Measurements from ENCODE around the gene MRPS27. TPM values are rescaled to one million over a fixed set of nuclear protein-coding genes. Genes with fewer than 3 reads are reported as not detected.
"Not testable (repeated sequence)": the region's sequence is repeated elsewhere in the genome, so short reads cannot be mapped to it uniquely, and the experiment has no call there.

The MRPS27 gene
- total RNA-seq, 2 experiments from 2014 or later: 93.3 to 113 TPM

- Mint-ChIP-seq H3K27ac (no peak overlapping the region), H3K4me1 (peaks cover 19% of the 10 kb centered on the region), H3K4me3 (no peak overlapping the region), H3K9me3 (ENCODE audit: low read depth) (no peaks in the 10 kb centered on the region), H3K36me3 (ENCODE audit: low read depth) (peaks cover 58% of the 10 kb centered on the region), H3K27me3 (no peaks in the 10 kb centered on the region)
- CTCF ChIA-PET: no interaction called here
- DNase-seq: no peak
- no peak for ATAC-seq
- POLR2A ChIA-PET: no interaction called here
- intact Hi-C loops (cut with DNase I, micrococcal nuclease): no loop called here
Measured at GRCh38 chr5:72325566-72326305, 5.7 kb upstream of the MRPS27 start.

- intact Hi-C loops (cut with DNase I, micrococcal nuclease): loop anchor here in 1 of 2 experiments (5.0 kb wide), 1 partner anchor 523 kb away; no protein-coding TSS in a partner anchor
Measured at GRCh38 chr5:72324189-72324825, 4.3 kb upstream of the MRPS27 start.

GRCh38 chr5:72319435-72319975 lies 535 bp downstream of the MRPS27 start:
- H3K9me3 Mint-ChIP-seq (ENCODE audit: low read depth); H3K27me3 Mint-ChIP-seq; intact Hi-C loops (cut with DNase I, micrococcal nuclease): not testable (repeated sequence)
- ATAC-seq (peak; percentile 0), DNase-seq (peak; percentile 49)
- peak overlapping the region; percentile 99 for H3K4me3 Mint-ChIP-seq
- H3K36me3 Mint-ChIP-seq (ENCODE audit: low read depth): peaks cover 39% of the 10 kb centered on the region
- H3K27ac Mint-ChIP-seq: peak overlapping the region; percentile 93
- POLR2A ChIA-PET: interaction anchor here (0.7 to 1.4 kb wide), 7 partner anchors 11 to 732 kb away, joined by 3 to 10 read pairs (median 3); partner anchors contain the start of gene MCCC2
- CTCF ChIA-PET: interaction anchor here (0.6 to 4.6 kb wide), 4 partner anchors 9 to 14 kb away, joined by 3 to 39 read pairs (median 5); no protein-coding TSS in a partner anchor
- peaks cover 44% of the 10 kb centered on the region for H3K4me1 Mint-ChIP-seq

More at GRCh38 chr5:72324189-72324825, 4.3 kb upstream of the MRPS27 start:
- no peak overlapping the region for H3K4me3 Mint-ChIP-seq
- peaks cover 19% of the 10 kb centered on the region for H3K4me1 Mint-ChIP-seq
- ChIA-PET CTCF (interaction anchor here (1.0 kb wide), 1 partner anchor 18 kb away, joined by 3 read pairs; no protein-coding TSS in a partner anchor), POLR2A (no interaction called here)
- ATAC-seq (no peak), DNase-seq (no peak)
- no peak overlapping the region for H3K27ac Mint-ChIP-seq
- H3K27me3 Mint-ChIP-seq: no peaks in the 10 kb centered on the region
- H3K36me3 Mint-ChIP-seq (ENCODE audit: low read depth): peaks cover 51% of the 10 kb centered on the region
- H3K9me3 Mint-ChIP-seq (ENCODE audit: low read depth): no peaks in the 10 kb centered on the region

- ATAC-seq (no peak), DNase-seq (no peak)
- Mint-ChIP-seq H3K9me3 (ENCODE audit: low read depth) (no peaks in the 10 kb centered on the region), H3K27me3 (no peaks in the 10 kb centered on the region), H3K4me3 (no peak overlapping the region), H3K4me1 (peaks cover 33% of the 10 kb centered on the region), H3K27ac (peak overlapping the region; percentile 4), H3K36me3 (ENCODE audit: low read depth) (peaks cover 35% of the 10 kb centered on the region)
- ChIA-PET POLR2A (no interaction called here), CTCF (interaction anchor here (0.7 to 1.8 kb wide), 4 partner anchors 9 to 799 kb away, joined by 3 to 7 read pairs (median 3); no protein-coding TSS in a partner anchor)
- intact Hi-C loops (cut with DNase I, micrococcal nuclease): no loop called here
Measured at GRCh38 chr5:72314571-72315172, 5.4 kb downstream of the MRPS27 start.

GRCh38 chr5:72313141-72313540 lies 6.9 kb downstream of the MRPS27 start:
- DNase-seq: no peak
- no peak for ATAC-seq
- Mint-ChIP-seq H3K36me3 (ENCODE audit: low read depth) (peaks cover 45% of the 10 kb centered on the region), H3K9me3 (ENCODE audit: low read depth) (no peaks in the 10 kb centered on the region), H3K27ac (no peak overlapping the region), H3K4me1 (peaks cover 34% of the 10 kb centered on the region), H3K27me3 (no peaks in the 10 kb centered on the region), H3K4me3 (no peak overlapping the region)
- intact Hi-C loops (cut with DNase I, micrococcal nuclease): no loop called here
- ChIA-PET CTCF (no interaction called here), POLR2A (no interaction called here)

GRCh38 chr5:72308853-72309191 lies 11.2 kb downstream of the MRPS27 start:
- Mint-ChIP-seq H3K4me3 (peak overlapping the region; percentile 86), H3K9me3 (ENCODE audit: low read depth) (no peaks in the 10 kb centered on the region), H3K27me3 (no peaks in the 10 kb centered on the region), H3K36me3 (ENCODE audit: low read depth) (peaks cover 38% of the 10 kb centered on the region), H3K27ac (peak overlapping the region; percentile 96), H3K4me1 (peaks cover 29% of the 10 kb centered on the region)
- intact Hi-C loops (cut with DNase I, micrococcal nuclease): loop anchor here (1.0 to 10.0 kb wide), 10 partner anchors 11 to 1256 kb away; partner anchors contain the start of genes BDP1 (in 2 of the 2), MCCC2 (in 2 of the 2), MRPS27 (in 2 of the 2) and PTCD2 (in 2 of the 2)
- POLR2A ChIA-PET: interaction anchor here (1.1 to 1.4 kb wide), 2 partner anchors 10 to 11 kb away, joined by 5 to 10 read pairs; partner anchors contain the start of genes MRPS27 and PTCD2
- CTCF ChIA-PET: interaction anchor here (0.9 to 3.0 kb wide), 9 partner anchors 8 to 526 kb away, joined by 3 to 39 read pairs (median 4); partner anchors contain the start of genes MRPS27 and PTCD2
- DNase-seq (no peak), ATAC-seq (no peak)

GRCh38 chr5:72307968-72308852 lies 11.8 kb downstream of the MRPS27 start:
- Mint-ChIP-seq H3K27ac (peak overlapping the region; percentile 96), H3K27me3 (no peaks in the 10 kb centered on the region), H3K36me3 (ENCODE audit: low read depth) (peaks cover 35% of the 10 kb centered on the region), H3K9me3 (ENCODE audit: low read depth) (no peaks in the 10 kb centered on the region), H3K4me3 (peak overlapping the region; percentile 86), H3K4me1 (peaks cover 28% of the 10 kb centered on the region)
- peak; percentile 99 for ATAC-seq
- DNase-seq: peak; percentile 97
- ChIA-PET CTCF (interaction anchor here (0.7 to 3.0 kb wide), 15 partner anchors 9 to 526 kb away, joined by 3 to 39 read pairs (median 3); partner anchors contain the start of genes MRPS27 and PTCD2), POLR2A (interaction anchor here (0.5 to 1.4 kb wide), 5 partner anchors 10 to 453 kb away, joined by 3 to 10 read pairs (median 5); partner anchors contain the start of genes MRPS27 and PTCD2)
- intact Hi-C loops (cut with DNase I, micrococcal nuclease): loop anchor here (1.0 to 10.0 kb wide), 10 partner anchors 12 to 1257 kb away; partner anchors contain the start of genes BDP1 (in 2 of the 2), MCCC2 (in 2 of the 2), MRPS27 (in 2 of the 2) and PTCD2 (in 2 of the 2)

- Mint-ChIP-seq H3K4me3 (peak overlapping the region; percentile 86), H3K36me3 (ENCODE audit: low read depth) (peaks cover 34% of the 10 kb centered on the region), H3K9me3 (ENCODE audit: low read depth) (no peaks in the 10 kb centered on the region), H3K27me3 (no peaks in the 10 kb centered on the region), H3K27ac (peak overlapping the region; percentile 87), H3K4me1 (peaks cover 28% of the 10 kb centered on the region)
- DNase-seq (no peak), ATAC-seq (no peak)
- ChIA-PET POLR2A (interaction anchor here (0.5 to 1.0 kb wide), 3 partner anchors 12 to 454 kb away, joined by 3 to 5 read pairs (median 4); partner anchors contain the start of genes MRPS27 and PTCD2), CTCF (interaction anchor here (0.7 to 3.0 kb wide), 10 partner anchors 11 to 840 kb away, joined by 3 to 39 read pairs (median 3); partner anchors contain the start of genes MRPS27 and PTCD2)
- intact Hi-C loops (cut with DNase I, micrococcal nuclease): loop anchor here (5.0 to 10.0 kb wide), 6 partner anchors 75 to 1257 kb away; partner anchors contain the start of genes BDP1 (in 2 of the 2), ANKRA2 (in 1 of the 2), MCCC2 (in 1 of the 2) and TNPO1 (in 1 of the 2)
Measured at GRCh38 chr5:72307573-72307967, 12.5 kb downstream of the MRPS27 start.

- no peak for ATAC-seq
- peaks cover 37% of the 10 kb centered on the region for H3K36me3 Mint-ChIP-seq (ENCODE audit: low read depth)
- POLR2A ChIA-PET: interaction anchor here (0.6 kb wide), 1 partner anchor 657 kb away, joined by 3 read pairs; no protein-coding TSS in a partner anchor
Measured at GRCh38 chr5:72305194-72306142, 14.6 kb downstream of the MRPS27 start.

More at GRCh38 chr5:72305194-72306142, 14.6 kb downstream of the MRPS27 start:
- Mint-ChIP-seq H3K27me3 (no peaks in the 10 kb centered on the region), H3K4me3 (no peak overlapping the region), H3K9me3 (ENCODE audit: low read depth) (no peaks in the 10 kb centered on the region), H3K27ac (no peak overlapping the region), H3K4me1 (peaks cover 32% of the 10 kb centered on the region)
- intact Hi-C loops (cut with DNase I, micrococcal nuclease): loop anchor here (5.0 to 10.0 kb wide), 6 partner anchors 73 to 1259 kb away; partner anchors contain the start of genes BDP1 (in 2 of the 2), ANKRA2 (in 1 of the 2), MCCC2 (in 1 of the 2) and TNPO1 (in 1 of the 2)
- DNase-seq: no peak
- CTCF ChIA-PET: interaction anchor here (0.9 to 1.8 kb wide), 6 partner anchors 9 to 67 kb away, joined by 3 to 7 read pairs (median 3); no protein-coding TSS in a partner anchor
